Measurements from ENCODE around the gene RMDN2.
"Not testable (repeated sequence)": the region's sequence is repeated elsewhere in the genome, so short reads cannot be mapped to it uniquely, and the experiment has no call there.

The RMDN2 gene

DNA sequence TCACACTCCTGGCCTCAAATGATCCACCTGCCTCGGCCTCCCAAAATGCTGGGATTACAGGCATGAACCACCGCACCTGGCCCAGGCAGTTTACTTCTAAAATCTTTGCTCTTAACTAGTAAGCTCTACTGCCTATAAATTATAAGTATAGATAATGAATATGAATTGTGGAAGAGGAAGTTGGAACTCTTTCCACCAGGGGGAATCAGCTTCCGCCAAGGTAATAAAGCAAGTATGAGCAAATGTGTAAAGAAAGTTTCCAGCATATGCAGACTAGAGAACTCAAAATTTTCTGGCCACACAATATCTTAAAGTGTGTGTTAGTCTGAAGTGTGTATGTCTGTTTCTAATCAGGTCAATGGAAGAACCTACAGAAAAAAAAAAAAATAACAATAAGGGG is 68.1 kb downstream of the RMDN2 start:
- H3K9me3 Mint-ChIP-seq = no peaks in the 10 kb centered on the region
- no peaks in the 10 kb centered on the region for H3K27me3 Mint-ChIP-seq (ENCODE audit: low read depth)
- peak overlapping the region; percentile 46 to 75 (median 69) for H3K27ac Mint-ChIP-seq
- H3K4me3 Mint-ChIP-seq = no peak overlapping the region
- H3K4me1 Mint-ChIP-seq = peaks cover 5% of the 10 kb centered on the region
- TF ChIP-seq, protein P1, sequence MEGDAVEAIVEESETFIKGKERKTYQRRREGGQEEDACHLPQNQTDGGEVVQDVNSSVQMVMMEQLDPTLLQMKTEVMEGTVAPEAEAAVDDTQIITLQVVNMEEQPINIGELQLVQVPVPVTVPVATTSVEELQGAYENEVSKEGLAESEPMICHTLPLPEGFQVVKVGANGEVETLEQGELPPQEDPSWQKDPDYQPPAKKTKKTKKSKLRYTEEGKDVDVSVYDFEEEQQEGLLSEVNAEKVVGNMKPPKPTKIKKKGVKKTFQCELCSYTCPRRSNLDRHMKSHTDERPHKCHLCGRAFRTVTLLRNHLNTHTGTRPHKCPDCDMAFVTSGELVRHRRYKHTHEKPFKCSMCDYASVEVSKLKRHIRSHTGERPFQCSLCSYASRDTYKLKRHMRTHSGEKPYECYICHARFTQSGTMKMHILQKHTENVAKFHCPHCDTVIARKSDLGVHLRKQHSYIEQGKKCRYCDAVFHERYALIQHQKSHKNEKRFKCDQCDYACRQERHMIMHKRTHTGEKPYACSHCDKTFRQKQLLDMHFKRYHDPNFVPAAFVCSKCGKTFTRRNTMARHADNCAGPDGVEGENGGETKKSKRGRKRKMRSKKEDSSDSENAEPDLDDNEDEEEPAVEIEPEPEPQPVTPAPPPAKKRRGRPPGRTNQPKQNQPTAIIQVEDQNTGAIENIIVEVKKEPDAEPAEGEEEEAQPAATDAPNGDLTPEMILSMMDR (IDR thresholded peaks at IDR 0.05; ENCODE audit: unreplicated experiment in 3 of 3) = peak in 1 of 3 experiments; percentile 15
- no peaks in the 10 kb centered on the region for H3K36me3 Mint-ChIP-seq (ENCODE audit: low read depth)

DNA sequence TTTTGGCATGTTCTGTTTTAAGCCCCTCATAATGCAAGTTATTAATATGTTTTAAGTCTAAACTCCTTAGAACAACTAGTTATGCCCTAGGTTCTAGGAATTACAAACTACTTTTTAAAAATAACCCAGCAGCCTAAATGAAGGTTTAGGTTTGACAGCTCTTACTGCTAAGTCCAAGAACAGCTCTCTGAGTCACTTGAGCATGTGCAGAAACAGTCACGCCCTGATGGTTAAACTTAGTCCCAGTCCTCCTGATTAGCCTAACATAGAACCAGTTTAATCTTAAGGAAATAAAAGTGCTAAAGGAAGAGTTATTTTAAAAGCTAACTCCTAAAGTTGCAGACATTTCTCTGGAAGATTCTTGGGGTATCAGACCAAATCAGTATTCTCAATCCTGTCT is 72.5 kb downstream of the RMDN2 start:
- peaks cover 15% of the 10 kb centered on the region for H3K36me3 Mint-ChIP-seq (ENCODE audit: low read depth)

DNA sequence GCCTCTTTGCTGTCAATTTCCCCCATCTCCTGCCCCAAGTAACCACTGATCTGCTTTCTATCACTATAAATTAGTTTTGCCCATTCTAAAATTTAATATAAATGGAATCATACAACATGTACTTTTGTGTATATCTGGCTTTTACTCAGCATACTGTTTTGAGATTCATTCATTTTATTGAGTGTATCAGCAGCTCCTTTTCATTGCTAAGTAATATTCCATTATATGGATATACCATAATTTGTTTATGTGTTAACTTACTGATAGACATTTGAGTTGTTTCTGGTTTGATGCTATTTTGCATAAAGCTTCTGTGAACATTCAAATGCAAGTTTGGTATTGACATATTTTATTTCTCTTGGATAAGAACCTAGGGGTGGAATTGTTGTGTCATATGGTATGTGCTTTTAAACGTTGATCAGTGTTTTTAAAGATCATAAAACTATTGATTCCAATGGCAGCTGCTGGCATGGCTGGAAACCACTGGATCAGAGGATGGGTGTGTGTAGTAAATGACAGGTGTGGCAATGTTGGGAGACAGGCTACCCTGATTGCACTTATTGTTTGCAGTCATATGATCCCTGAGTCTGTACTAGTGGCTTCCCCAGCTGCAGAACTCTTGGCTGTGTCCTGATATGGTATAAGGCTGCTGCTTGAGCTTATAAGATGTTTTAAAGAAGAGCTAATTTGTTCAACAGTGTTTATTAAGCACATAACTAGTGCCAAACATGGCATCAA is 75.6 kb downstream of the RMDN2 start:
- H3K27ac Mint-ChIP-seq = no peak overlapping the region
- peaks cover 7% of the 10 kb centered on the region for H3K9me3 Mint-ChIP-seq
- H3K4me1 Mint-ChIP-seq = no peaks in the 10 kb centered on the region
- H3K4me3 Mint-ChIP-seq = no peak overlapping the region
- TF ChIP-seq, protein P1 (IDR thresholded peaks at IDR 0.05; ENCODE audit: unreplicated experiment in 3 of 3) = no peak
- H3K36me3 Mint-ChIP-seq (ENCODE audit: low read depth) = peaks cover 15% of the 10 kb centered on the region
- no peaks in the 10 kb centered on the region for H3K27me3 Mint-ChIP-seq (ENCODE audit: low read depth)

More for the DNA sequence above, 72.5 kb downstream of the RMDN2 start:
- Mint-ChIP-seq H3K4me3 (no peak overlapping the region), H3K9me3 (peaks cover 4% of the 10 kb centered on the region), H3K4me1 (peaks cover 5% of the 10 kb centered on the region), H3K27ac (peak overlapping the region in 1 of 3 experiments; percentile 14), H3K27me3 (ENCODE audit: low read depth) (no peaks in the 10 kb centered on the region)
- TF ChIP-seq, protein P1 (IDR thresholded peaks at IDR 0.05; ENCODE audit: unreplicated experiment in 3 of 3) = no peak

DNA sequence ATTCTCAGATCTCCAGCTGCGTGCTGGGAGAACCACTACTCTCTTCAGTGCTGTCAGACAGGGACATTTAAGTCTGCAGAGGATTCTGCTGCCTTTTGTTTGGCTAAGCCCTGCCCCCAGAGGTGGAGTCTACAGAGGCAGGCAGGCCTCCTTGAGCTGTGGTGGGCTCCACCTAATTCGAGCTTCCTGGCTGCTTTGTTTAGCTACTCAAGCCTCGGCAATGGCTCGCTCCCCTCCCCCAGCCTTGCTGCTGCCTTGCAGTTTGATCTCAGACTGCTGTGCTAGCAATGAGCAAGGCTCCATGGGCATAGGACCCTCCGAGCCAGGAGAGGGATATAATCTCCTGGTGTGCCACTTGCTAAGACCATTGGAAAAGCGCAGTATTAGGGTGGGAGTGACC is 85.1 kb downstream of the RMDN2 start:
- Mint-ChIP-seq H3K9me3 (peaks cover 29% of the 10 kb centered on the region), H3K36me3 (ENCODE audit: low read depth) (peaks cover 45% of the 10 kb centered on the region)
- not testable (repeated sequence) for H3K4me3 Mint-ChIP-seq; H3K27ac Mint-ChIP-seq; H3K4me1 Mint-ChIP-seq; H3K27me3 Mint-ChIP-seq (ENCODE audit: low read depth)

DNA sequence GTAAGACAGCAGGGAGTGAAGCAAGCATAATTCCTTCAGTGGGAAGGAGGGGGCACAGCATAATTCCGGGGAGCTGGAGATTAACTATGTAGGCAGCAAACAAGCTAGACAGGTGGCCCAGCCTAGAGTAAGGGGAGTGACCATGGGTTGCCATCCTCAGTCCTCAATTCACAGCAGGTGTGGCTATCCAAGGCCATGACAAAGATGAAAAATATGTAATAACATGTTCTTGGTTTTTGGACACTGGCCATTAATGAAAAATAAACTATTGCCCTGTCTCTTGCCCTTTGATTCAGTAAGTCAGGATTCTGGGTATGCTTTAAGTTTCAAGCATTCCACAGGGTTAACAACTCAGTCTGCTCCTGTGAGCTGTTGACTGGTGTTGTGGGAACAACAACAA is 85.9 kb downstream of the RMDN2 start:
- H3K4me1 Mint-ChIP-seq = no peaks in the 10 kb centered on the region
- H3K4me3 Mint-ChIP-seq = no peak overlapping the region
- TF ChIP-seq, protein P1 (IDR thresholded peaks at IDR 0.05; ENCODE audit: unreplicated experiment in 3 of 3) = no peak
- peaks cover 45% of the 10 kb centered on the region for H3K36me3 Mint-ChIP-seq (ENCODE audit: low read depth)
- peaks cover 29% of the 10 kb centered on the region for H3K9me3 Mint-ChIP-seq
- H3K27me3 Mint-ChIP-seq (ENCODE audit: low read depth) = no peaks in the 10 kb centered on the region
- no peak overlapping the region for H3K27ac Mint-ChIP-seq

DNA sequence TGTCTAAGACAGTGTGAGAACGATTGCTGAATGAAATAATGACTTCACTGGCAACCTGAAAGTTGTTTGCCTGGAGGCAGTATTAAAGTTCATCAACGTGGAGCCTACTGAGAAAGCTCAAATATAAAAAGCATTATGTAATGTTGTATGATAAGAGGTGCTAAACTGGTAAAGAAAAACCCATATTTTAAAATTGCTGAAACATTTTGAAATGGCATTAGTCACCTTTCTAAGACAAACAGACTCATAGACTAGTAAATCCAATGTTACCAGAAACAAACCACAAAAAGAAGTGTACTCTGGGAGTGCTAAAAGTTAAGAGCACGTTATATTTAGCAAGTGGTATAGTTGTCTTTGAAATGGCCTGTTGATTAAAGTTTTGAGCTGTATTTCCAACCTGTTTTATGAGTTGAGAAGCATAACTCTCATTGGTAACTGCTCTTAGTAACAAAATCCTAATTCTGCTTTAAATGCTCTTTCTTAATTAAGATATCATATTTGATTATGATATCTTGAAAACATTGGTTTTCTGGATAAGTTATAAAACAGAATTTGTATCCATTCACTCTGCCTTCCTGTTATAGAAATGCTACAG is 88.2 kb downstream of the RMDN2 start:
- TF ChIP-seq, protein P1 (IDR thresholded peaks at IDR 0.05; ENCODE audit: unreplicated experiment in 3 of 3) = no peak
- peak overlapping the region in 1 of 3 experiments; percentile 69 for H3K27ac Mint-ChIP-seq
- H3K36me3 Mint-ChIP-seq (ENCODE audit: low read depth) = peaks cover 27% of the 10 kb centered on the region
- no peaks in the 10 kb centered on the region for H3K4me1 Mint-ChIP-seq
- H3K9me3 Mint-ChIP-seq = peaks cover 17% of the 10 kb centered on the region
- H3K4me3 Mint-ChIP-seq = no peak overlapping the region
- no peaks in the 10 kb centered on the region for H3K27me3 Mint-ChIP-seq (ENCODE audit: low read depth)

Data from nephron (organoid).